ENCODE measurements around the gene SLC12A7.

Gene SLC12A7

GRCh38 chr5:1123418-1124147 is 11.7 kb upstream of the SLC12A7 start:
- H3K27me3 Mint-ChIP-seq = peaks cover 2% of the 10 kb centered on the region
- no peaks in the 10 kb centered on the region for H3K9me3 Mint-ChIP-seq (ENCODE audit: low read depth)
- H3K27ac Mint-ChIP-seq = no peak overlapping the region
- H3K4me3 Mint-ChIP-seq = no peak overlapping the region
- no peaks in the 10 kb centered on the region for H3K4me1 Mint-ChIP-seq (ENCODE audit: low read depth)
- H3K36me3 Mint-ChIP-seq = no peaks in the 10 kb centered on the region

GRCh38 chr5:1122511-1123294 is 10.8 kb upstream of the SLC12A7 start:
- no peak overlapping the region for H3K4me3 Mint-ChIP-seq
- no peaks in the 10 kb centered on the region for H3K36me3 Mint-ChIP-seq
- peaks cover under 1% of the 10 kb centered on the region for H3K27me3 Mint-ChIP-seq
- H3K4me1 Mint-ChIP-seq (ENCODE audit: low read depth) = peaks cover 3% of the 10 kb centered on the region
- no peak overlapping the region for H3K27ac Mint-ChIP-seq
- H3K9me3 Mint-ChIP-seq (ENCODE audit: low read depth) = no peaks in the 10 kb centered on the region

- no peak overlapping the region for H3K27ac Mint-ChIP-seq
- H3K9me3 Mint-ChIP-seq (ENCODE audit: low read depth) = no peaks in the 10 kb centered on the region
- no peak overlapping the region for H3K4me3 Mint-ChIP-seq
- no peaks in the 10 kb centered on the region for H3K27me3 Mint-ChIP-seq
- H3K4me1 Mint-ChIP-seq (ENCODE audit: low read depth) = peaks cover 3% of the 10 kb centered on the region
- no peaks in the 10 kb centered on the region for H3K36me3 Mint-ChIP-seq
Measured at GRCh38 chr5:1121891-1122290, 10.0 kb upstream of the SLC12A7 start.

GRCh38 chr5:1121044-1121443 is 9.2 kb upstream of the SLC12A7 start:
- Mint-ChIP-seq H3K27me3 (no peaks in the 10 kb centered on the region), H3K4me1 (ENCODE audit: low read depth) (peaks cover 3% of the 10 kb centered on the region), H3K36me3 (no peaks in the 10 kb centered on the region), H3K4me3 (no peak overlapping the region), H3K27ac (no peak overlapping the region), H3K9me3 (ENCODE audit: low read depth) (no peaks in the 10 kb centered on the region)

GRCh38 chr5:1120236-1120999 is 8.6 kb upstream of the SLC12A7 start:
- no peak overlapping the region for H3K27ac Mint-ChIP-seq
- peaks cover 3% of the 10 kb centered on the region for H3K4me1 Mint-ChIP-seq (ENCODE audit: low read depth)
- H3K27me3 Mint-ChIP-seq = no peaks in the 10 kb centered on the region
- no peaks in the 10 kb centered on the region for H3K9me3 Mint-ChIP-seq (ENCODE audit: low read depth)
- no peak overlapping the region for H3K4me3 Mint-ChIP-seq
- no peaks in the 10 kb centered on the region for H3K36me3 Mint-ChIP-seq

GRCh38 chr5:1119312-1119831 is 7.5 kb upstream of the SLC12A7 start:
- H3K27ac Mint-ChIP-seq = no peak overlapping the region
- no peaks in the 10 kb centered on the region for H3K27me3 Mint-ChIP-seq
- no peaks in the 10 kb centered on the region for H3K9me3 Mint-ChIP-seq (ENCODE audit: low read depth)
- H3K4me3 Mint-ChIP-seq = no peak overlapping the region
- H3K4me1 Mint-ChIP-seq (ENCODE audit: low read depth) = peaks cover 3% of the 10 kb centered on the region
- H3K36me3 Mint-ChIP-seq = no peaks in the 10 kb centered on the region

- Mint-ChIP-seq H3K27ac (no peak overlapping the region), H3K4me1 (ENCODE audit: low read depth) (peaks cover 3% of the 10 kb centered on the region), H3K4me3 (no peak overlapping the region), H3K36me3 (no peaks in the 10 kb centered on the region), H3K27me3 (no peaks in the 10 kb centered on the region), H3K9me3 (ENCODE audit: low read depth) (no peaks in the 10 kb centered on the region)
Measured at GRCh38 chr5:1118738-1119137, 6.9 kb upstream of the SLC12A7 start.

GRCh38 chr5:1118231-1118698 is 6.4 kb upstream of the SLC12A7 start:
- Mint-ChIP-seq H3K4me3 (no peak overlapping the region), H3K9me3 (ENCODE audit: low read depth) (no peaks in the 10 kb centered on the region), H3K36me3 (no peaks in the 10 kb centered on the region), H3K27me3 (no peaks in the 10 kb centered on the region), H3K27ac (no peak overlapping the region), H3K4me1 (ENCODE audit: low read depth) (peaks cover 3% of the 10 kb centered on the region)

- Mint-ChIP-seq H3K4me1 (ENCODE audit: low read depth) (peaks cover 3% of the 10 kb centered on the region), H3K27ac (no peak overlapping the region), H3K27me3 (no peaks in the 10 kb centered on the region), H3K4me3 (no peak overlapping the region), H3K9me3 (ENCODE audit: low read depth) (no peaks in the 10 kb centered on the region), H3K36me3 (no peaks in the 10 kb centered on the region)
Measured at GRCh38 chr5:1116977-1117376, 5.1 kb upstream of the SLC12A7 start.

GRCh38 chr5:1116109-1116740 is 4.4 kb upstream of the SLC12A7 start:
- H3K4me3 Mint-ChIP-seq = no peak overlapping the region
- no peaks in the 10 kb centered on the region for H3K27me3 Mint-ChIP-seq
- no peaks in the 10 kb centered on the region for H3K36me3 Mint-ChIP-seq
- H3K9me3 Mint-ChIP-seq (ENCODE audit: low read depth) = no peaks in the 10 kb centered on the region
- peaks cover 3% of the 10 kb centered on the region for H3K4me1 Mint-ChIP-seq (ENCODE audit: low read depth)
- H3K27ac Mint-ChIP-seq = no peak overlapping the region

GRCh38 chr5:1115123-1115815 is 3.4 kb upstream of the SLC12A7 start:
- H3K4me3 Mint-ChIP-seq = no peak overlapping the region
- no peaks in the 10 kb centered on the region for H3K9me3 Mint-ChIP-seq (ENCODE audit: low read depth)
- H3K27ac Mint-ChIP-seq = no peak overlapping the region
- H3K36me3 Mint-ChIP-seq = no peaks in the 10 kb centered on the region
- H3K27me3 Mint-ChIP-seq = no peaks in the 10 kb centered on the region
- H3K4me1 Mint-ChIP-seq (ENCODE audit: low read depth) = peaks cover 7% of the 10 kb centered on the region

GRCh38 chr5:1113805-1114586 is 2.1 kb upstream of the SLC12A7 start:
- Mint-ChIP-seq H3K9me3 (ENCODE audit: low read depth) (no peaks in the 10 kb centered on the region), H3K36me3 (no peaks in the 10 kb centered on the region), H3K4me3 (no peak overlapping the region), H3K27me3 (no peaks in the 10 kb centered on the region), H3K4me1 (ENCODE audit: low read depth) (peaks cover 17% of the 10 kb centered on the region), H3K27ac (no peak overlapping the region)

GRCh38 chr5:1113332-1113690 is 1.4 kb upstream of the SLC12A7 start:
- peaks cover 21% of the 10 kb centered on the region for H3K4me1 Mint-ChIP-seq (ENCODE audit: low read depth)
- no peak overlapping the region for H3K4me3 Mint-ChIP-seq
- H3K36me3 Mint-ChIP-seq = no peaks in the 10 kb centered on the region
- H3K9me3 Mint-ChIP-seq (ENCODE audit: low read depth) = no peaks in the 10 kb centered on the region
- H3K27me3 Mint-ChIP-seq = no peaks in the 10 kb centered on the region
- no peak overlapping the region for H3K27ac Mint-ChIP-seq

All from activated naive CD8-positive, alpha-beta T cell (primary cell).